ENCODE measurements around the gene OSBPL8. TPM values are rescaled to one million over a fixed set of nuclear protein-coding genes. Genes with fewer than 3 reads are reported as not detected.
"Not testable (repeated sequence)": the region's sequence is repeated elsewhere in the genome, so short reads cannot be mapped to it uniquely, and the experiment has no call there.

OSBPL8 gene
- total and polyA plus RNA-seq, 11 donors, result 4.5 to 58.7 (median 43.7) TPM

DNA sequence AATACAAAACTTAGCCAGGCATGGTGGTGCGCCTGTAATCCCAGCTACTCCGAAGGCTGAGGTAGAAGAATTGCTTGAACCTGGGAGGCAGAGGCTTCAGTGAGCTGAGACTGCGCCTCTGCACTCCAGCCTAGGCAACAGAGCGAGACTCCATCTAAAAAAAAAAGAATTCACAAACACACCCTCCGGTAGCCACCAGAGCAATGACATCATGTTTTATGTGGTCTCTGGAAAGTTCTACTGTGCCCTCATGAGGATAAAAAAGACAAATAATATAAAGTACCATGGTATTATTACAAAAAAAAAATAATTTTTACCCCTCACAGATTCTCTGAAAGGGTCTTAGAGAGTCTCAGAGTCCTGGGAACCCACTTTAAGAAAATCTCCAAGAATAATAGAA is 81.5 kb downstream of the OSBPL8 start:
- TF ChIP-seq, protein P1, sequence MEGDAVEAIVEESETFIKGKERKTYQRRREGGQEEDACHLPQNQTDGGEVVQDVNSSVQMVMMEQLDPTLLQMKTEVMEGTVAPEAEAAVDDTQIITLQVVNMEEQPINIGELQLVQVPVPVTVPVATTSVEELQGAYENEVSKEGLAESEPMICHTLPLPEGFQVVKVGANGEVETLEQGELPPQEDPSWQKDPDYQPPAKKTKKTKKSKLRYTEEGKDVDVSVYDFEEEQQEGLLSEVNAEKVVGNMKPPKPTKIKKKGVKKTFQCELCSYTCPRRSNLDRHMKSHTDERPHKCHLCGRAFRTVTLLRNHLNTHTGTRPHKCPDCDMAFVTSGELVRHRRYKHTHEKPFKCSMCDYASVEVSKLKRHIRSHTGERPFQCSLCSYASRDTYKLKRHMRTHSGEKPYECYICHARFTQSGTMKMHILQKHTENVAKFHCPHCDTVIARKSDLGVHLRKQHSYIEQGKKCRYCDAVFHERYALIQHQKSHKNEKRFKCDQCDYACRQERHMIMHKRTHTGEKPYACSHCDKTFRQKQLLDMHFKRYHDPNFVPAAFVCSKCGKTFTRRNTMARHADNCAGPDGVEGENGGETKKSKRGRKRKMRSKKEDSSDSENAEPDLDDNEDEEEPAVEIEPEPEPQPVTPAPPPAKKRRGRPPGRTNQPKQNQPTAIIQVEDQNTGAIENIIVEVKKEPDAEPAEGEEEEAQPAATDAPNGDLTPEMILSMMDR (IDR thresholded peaks at IDR 0.05), result no peak
- no peak for TF ChIP-seq POLR2A (IDR thresholded peaks at IDR 0.05)
- WGBS, 4 donors, result 79 to 96% (median 95%) methylated on average over 5 of the region's 5 CpGs
- H3K36me3 ChIP-seq, result no peaks in the 10 kb centered on the region
- H3K27ac ChIP-seq, result no peak overlapping the region
- no peaks in the 10 kb centered on the region for H3K27me3 ChIP-seq
- DNase-seq (no peak), ATAC-seq (no peak)
- intact Hi-C loops (cut with DNase I), result no loop called here
- H3K4me3 ChIP-seq, result no peak overlapping the region
- H3K9me3 ChIP-seq, result no peaks in the 10 kb centered on the region
- H3K4me1 ChIP-seq, result peaks cover 0 to 11% (median 2%) of the 10 kb centered on the region in 12 donors

DNA sequence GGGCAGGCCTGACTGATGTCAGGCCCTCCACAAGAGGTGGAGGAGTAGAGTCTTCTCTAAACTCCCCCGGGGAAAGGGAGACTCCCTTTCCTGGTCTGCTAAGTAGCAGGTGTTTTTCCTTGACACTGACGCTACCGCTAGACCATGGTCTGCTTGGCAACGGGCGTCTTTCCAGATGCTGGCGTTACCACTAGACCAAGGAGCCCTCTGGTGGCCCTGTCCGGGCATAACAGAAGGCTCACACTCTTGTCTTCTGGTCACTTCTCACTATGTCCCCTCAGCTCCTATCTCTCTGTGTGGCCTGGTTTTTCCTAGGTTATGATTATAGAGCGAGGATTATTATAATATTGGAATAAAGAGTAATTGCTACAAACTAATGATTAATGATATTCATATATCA is 86.7 kb downstream of the OSBPL8 start:
- not testable (repeated sequence) for H3K4me3 ChIP-seq, H3K36me3 ChIP-seq, ATAC-seq, DNase-seq, H3K27ac ChIP-seq, H3K9me3 ChIP-seq, H3K27me3 ChIP-seq
- 89 to 95% (median 90%) methylated on average over 8 of the region's 8 CpGs for WGBS, 4 donors
- H3K4me1 ChIP-seq, result peaks cover 0 to 37% (median 24%) of the 10 kb centered on the region in 12 donors
- TF ChIP-seq, protein P1 (IDR thresholded peaks at IDR 0.05), result peak in 3 of 12 donors; percentile 7 to 16 (median 10)
- intact Hi-C loops (cut with DNase I), result loop anchor here in 1 of 10 donors (5.0 kb wide), 1 partner anchor 84 kb away; the partner anchor contains the start of gene OSBPL8

DNA sequence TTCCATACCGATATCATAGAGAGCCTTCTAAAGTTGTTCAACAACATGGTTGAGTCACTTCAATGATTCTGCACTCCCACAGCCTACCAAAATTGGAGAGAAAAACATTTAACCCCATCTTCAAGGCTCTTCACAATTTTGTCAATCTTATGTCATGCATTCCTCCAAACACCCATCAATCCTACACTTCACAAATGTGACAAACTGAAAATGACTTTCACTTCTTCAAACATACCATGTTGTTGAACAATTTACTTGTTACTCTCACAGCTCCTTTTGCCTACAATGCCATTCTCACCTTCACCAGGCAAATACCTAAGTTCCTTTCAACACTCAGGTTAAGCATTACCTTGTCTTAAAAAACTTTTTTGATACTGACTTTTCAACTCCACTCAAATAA is 88.0 kb downstream of the OSBPL8 start:
- ATAC-seq, result no peak
- WGBS, 4 donors, result 41 to 62% (median 53%) methylated on average over 1 of the region's 1 CpG
- H3K27me3 ChIP-seq, result no peaks in the 10 kb centered on the region
- H3K4me1 ChIP-seq, result peaks cover 0 to 49% (median 25%) of the 10 kb centered on the region in 12 donors
- intact Hi-C loops (cut with DNase I), result loop anchor here in 1 of 10 donors (5.0 kb wide), 1 partner anchor 86 kb away; the partner anchor contains the start of gene OSBPL8
- no peak overlapping the region for H3K4me3 ChIP-seq
- H3K36me3 ChIP-seq, result no peaks in the 10 kb centered on the region
- no peaks in the 10 kb centered on the region for H3K9me3 ChIP-seq
- peak overlapping the region in 7 of 12 donors; percentile 63 to 84 (median 79) for H3K27ac ChIP-seq
- DNase-seq, result no peak
- TF ChIP-seq, protein P1 (IDR thresholded peaks at IDR 0.05), result no peak
- no peak for TF ChIP-seq POLR2A (IDR thresholded peaks at IDR 0.05)

DNA sequence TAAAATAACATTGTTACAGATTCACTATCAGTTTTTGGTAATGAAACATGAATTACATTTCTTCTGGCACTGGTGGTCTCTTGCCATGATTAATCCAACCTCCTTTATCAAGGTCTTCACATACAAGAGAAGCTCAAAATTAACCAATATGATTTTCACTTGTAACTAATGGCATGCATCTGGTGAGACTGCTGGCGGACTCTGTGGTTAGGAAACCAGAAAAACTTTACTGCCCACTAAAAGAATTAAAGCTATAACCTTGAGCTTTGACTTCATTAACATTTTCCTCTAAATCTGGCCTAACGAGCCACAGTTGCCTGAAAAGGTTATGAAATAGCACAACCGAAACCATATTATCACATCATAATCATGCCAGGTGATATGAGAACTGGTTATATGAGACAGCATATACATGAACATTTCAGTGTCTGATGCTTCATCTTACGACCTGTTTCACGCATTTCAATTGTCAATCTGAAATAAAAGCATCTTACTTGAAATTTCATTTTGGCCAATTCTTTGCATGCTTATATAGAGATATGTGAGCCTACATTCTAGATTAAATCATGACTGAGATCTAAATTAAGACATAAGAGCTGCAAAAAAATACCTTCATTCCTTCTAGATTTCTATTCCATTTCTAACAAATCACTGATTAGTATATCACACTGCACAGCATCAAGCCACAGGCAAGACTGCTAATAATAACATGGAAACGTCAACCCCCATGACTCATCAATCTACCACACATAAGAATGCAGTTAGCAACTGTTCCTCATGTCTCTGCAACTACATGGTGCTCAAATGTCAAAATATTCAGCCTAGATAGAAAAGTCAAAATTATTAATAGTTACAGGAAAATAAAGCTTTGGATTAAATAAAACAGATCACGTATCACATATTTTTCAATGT is 89.3 kb downstream of the OSBPL8 start:
- H3K27ac ChIP-seq, result peak overlapping the region; percentile 28 to 88 (median 76)
- ATAC-seq (peak; percentile 97 to 98 (median 98)), DNase-seq (peak in 2 of 5 donors; percentile 34 to 35)
- H3K36me3 ChIP-seq, result no peaks in the 10 kb centered on the region
- peaks cover 0 to 46% (median 22%) of the 10 kb centered on the region in 12 donors for H3K4me1 ChIP-seq
- intact Hi-C loops (cut with DNase I), result loop anchor here in 1 of 10 donors (5.0 kb wide), 1 partner anchor 87 kb away; the partner anchor contains the start of gene OSBPL8
- TF ChIP-seq, protein P1 (IDR thresholded peaks at IDR 0.05), result no peak
- TF ChIP-seq POLR2A (IDR thresholded peaks at IDR 0.05), result no peak
- H3K4me3 ChIP-seq, result no peak overlapping the region
- 56 to 62% (median 58%) methylated on average over 7 of the region's 7 CpGs for WGBS, 4 donors
- no peaks in the 10 kb centered on the region for H3K9me3 ChIP-seq
- no peaks in the 10 kb centered on the region for H3K27me3 ChIP-seq
